HEK293 (cell line): Measurements from ENCODE around the gene PAXX.

Experiments
- CTCF ChIA-PET: fragments of 350-600 bp; formaldehyde crosslinking; extraction: SDS; loops from one replicate; lab custom pipeline; 2021; ENCODE audit warnings: antibody characterized with exemption; lab: Yijun Ruan, JAX
- POLR2A ChIA-PET: fragments of 300-600 bp; formaldehyde crosslinking; extraction: SDS; loops from one replicate; lab custom pipeline; 2020; ENCODE audit warnings: antibody characterized with exemption, inconsistent platforms; lab: Yijun Ruan, JAX
- H3K27ac ChIP-seq: fragments of 200-500 bp; sonication (Bioruptor generic); 2 replicates; pipeline ENCODE4 v1.5.1; 2014; ENCODE audit warnings: low read depth, low read length, control low read depth, inconsistent platforms; ENCODE audit errors: extremely low read depth
- H3K36me3 ChIP-seq, 2 experiments: fragments of 200-500 bp in 1 of 2; sonication (Bioruptor generic) in 1 of 2; 1 replicate in 1 of 2; 2 replicates in 1 of 2; pipeline ENCODE4 v1.5.1; 2014 to 2017; ENCODE audit warnings: inconsistent platforms in 2 of 2, low read length in 2 of 2; ENCODE audit not compliant: control insufficient read depth in 2 of 2, insufficient read depth in 1 of 2
- H3K4me1 ChIP-seq: fragments of 200-500 bp; sonication (Bioruptor generic); 2 replicates; pipeline ENCODE4 v1.5.1; 2014; ENCODE audit warnings: mild to moderate bottlenecking, low read length, inconsistent platforms; ENCODE audit not compliant: control insufficient read depth, insufficient read depth
- H3K4me3 ChIP-seq: 2 replicates; pipeline ENCODE4 v1.5.1; 2011; ENCODE audit warnings: low read depth, mild to moderate bottlenecking, control low read depth, low read length, moderate library complexity
- H3K9me3 ChIP-seq: fragments of 200-500 bp; sonication (Bioruptor generic); 2 replicates; pipeline ENCODE4 v1.5.1; 2014; ENCODE audit warnings: low read depth, low read length, inconsistent platforms; ENCODE audit not compliant: control insufficient read depth, insufficient read depth
- EGR2 ChIP-seq: fragments of 450-650 bp; formaldehyde crosslinking; IDR thresholded peaks from 2 replicates; pipeline ENCODE4 v1.5.1; 2016; ENCODE audit warnings: low read depth, missing biosample characterization, missing genetic modification characterization
- GLI4 ChIP-seq: fragments of 450-650 bp; formaldehyde crosslinking; IDR thresholded peaks from 2 replicates; pipeline ENCODE4 v1.5.1; 2016; ENCODE audit warnings: missing biosample characterization, missing genetic modification characterization
- SALL2 ChIP-seq: fragments of 450-650 bp; formaldehyde crosslinking; IDR thresholded peaks from 2 replicates; pipeline ENCODE4 v1.5.0; 2017; ENCODE audit warnings: missing biosample characterization, mild to moderate bottlenecking, missing genetic modification characterization, borderline replicate concordance
- SCRT2 ChIP-seq: fragments of 450-650 bp; formaldehyde crosslinking; IDR thresholded peaks from 2 replicates; pipeline ENCODE4 v1.5.1; 2016; ENCODE audit warnings: missing biosample characterization, missing genetic modification characterization
- WT1 ChIP-seq: fragments of 450-650 bp; formaldehyde crosslinking; IDR thresholded peaks from 2 replicates; pipeline ENCODE4 v1.5.1; 2016; ENCODE audit warnings: missing biosample characterization, missing genetic modification characterization
- ZBTB20 ChIP-seq: fragments of 450-650 bp; formaldehyde crosslinking; IDR thresholded peaks from 2 replicates; pipeline ENCODE4 v1.5.1; 2016; ENCODE audit warnings: missing biosample characterization, missing genetic modification characterization
- ZFHX2 ChIP-seq: fragments of 450-650 bp; formaldehyde crosslinking; conservative IDR thresholded peaks from 2 replicates; pipeline ENCODE4 v1.5.1; 2016; ENCODE audit warnings: missing biosample characterization, missing genetic modification characterization
- ZFP37 ChIP-seq: fragments of 450-650 bp; formaldehyde crosslinking; IDR thresholded peaks from 2 replicates; pipeline ENCODE4 v1.5.1; 2016; ENCODE audit warnings: missing biosample characterization, missing genetic modification characterization
- ZFP69B ChIP-seq: fragments of 450-650 bp; formaldehyde crosslinking; IDR thresholded peaks from 2 replicates; pipeline ENCODE4 v1.5.1; 2016; ENCODE audit warnings: missing biosample characterization, missing genetic modification characterization
- ZNF133 ChIP-seq: fragments of 450-650 bp; formaldehyde crosslinking; IDR thresholded peaks from 2 replicates; pipeline ENCODE4 v1.5.1; 2016; ENCODE audit warnings: missing biosample characterization, missing genetic modification characterization
- ZNF16 ChIP-seq: fragments of 450-650 bp; formaldehyde crosslinking; IDR thresholded peaks from 2 replicates; pipeline ENCODE4 v1.5.1; 2016; ENCODE audit warnings: low read depth, missing biosample characterization, missing genetic modification characterization
- ZNF214 ChIP-seq: fragments of 450-650 bp; formaldehyde crosslinking; IDR thresholded peaks from 2 replicates; pipeline ENCODE4 v1.5.1; 2017; ENCODE audit warnings: missing biosample characterization, mild to moderate bottlenecking, missing genetic modification characterization, borderline replicate concordance
- ZNF518A ChIP-seq: fragments of 450-650 bp; formaldehyde crosslinking; conservative IDR thresholded peaks from 2 replicates; pipeline ENCODE4 v1.5.1; 2016; ENCODE audit warnings: low read depth, missing biosample characterization, missing genetic modification characterization
- ZNF561 ChIP-seq: fragments of 450-650 bp; IDR thresholded peaks from 2 replicates; pipeline ENCODE4 v1.5.1; 2018; ENCODE audit warnings: missing biosample characterization, missing genetic modification characterization, borderline replicate concordance
- ZNF660 ChIP-seq: fragments of 450-650 bp; IDR thresholded peaks from 2 replicates; pipeline ENCODE4 v1.5.1; 2018; ENCODE audit warnings: missing biosample characterization, mild to moderate bottlenecking, missing genetic modification characterization
- TF ChIP-seq, protein P1 (sequence below): fragments of 450-650 bp; formaldehyde crosslinking; IDR thresholded peaks from 2 replicates; pipeline ENCODE4 v1.5.1; 2017; ENCODE audit warnings: missing biosample characterization, missing genetic modification characterization
- TF ChIP-seq, protein P2 (sequence below): fragments of 450-650 bp; formaldehyde crosslinking; IDR thresholded peaks from 2 replicates; pipeline ENCODE4 v1.5.1; 2016; ENCODE audit warnings: missing biosample characterization, missing genetic modification characterization
- TF ChIP-seq, protein P3 (sequence below): fragments of 450-650 bp; formaldehyde crosslinking; IDR thresholded peaks from 2 replicates; pipeline ENCODE4 v1.5.1; 2016; ENCODE audit warnings: missing biosample characterization, missing genetic modification characterization

Gene PAXX

DNA sequence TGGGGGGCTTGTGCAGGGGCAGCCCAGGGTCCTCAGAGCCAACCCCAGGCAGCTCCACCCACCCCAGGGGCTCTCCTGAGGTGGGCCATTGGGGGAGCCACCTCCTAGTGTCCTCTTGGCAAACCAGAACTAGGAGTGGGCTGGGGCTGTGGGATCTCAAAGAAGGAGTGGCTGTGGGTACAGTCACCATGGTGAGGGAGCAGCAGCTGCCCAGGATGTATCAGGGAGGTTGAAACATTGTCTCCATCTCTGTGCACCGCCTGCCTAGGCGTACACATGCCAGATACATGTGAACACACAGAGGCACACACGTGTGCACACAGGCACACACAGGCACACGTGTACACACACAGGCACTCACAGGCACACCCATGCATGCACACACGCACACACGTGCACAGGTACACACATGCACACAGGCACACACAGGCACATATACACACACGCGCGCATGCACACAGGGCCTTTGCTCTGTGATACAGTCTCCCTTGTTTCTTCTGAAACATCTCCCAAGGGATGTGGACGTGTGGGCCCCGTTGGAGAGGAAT is 29.4 kb upstream of the PAXX start:
- H3K4me3 ChIP-seq = no peak overlapping the region
- H3K9me3 ChIP-seq = no peaks in the 10 kb centered on the region
- H3K27ac ChIP-seq = no peak overlapping the region
- ChIA-PET CTCF (interaction anchor here (0.7 to 2.1 kb wide), 3 partner anchors 15 to 180 kb away, joined by 3 to 9 read pairs (median 3); no protein-coding TSS in a partner anchor), POLR2A (no interaction called here)
- no peaks in the 10 kb centered on the region for H3K4me1 ChIP-seq
- no peaks in the 10 kb centered on the region for H3K36me3 ChIP-seq
- TF ChIP-seq SALL2 (tag by site-specific recombination) (no peak), WT1 (tag by site-specific recombination) (no peak), EGR2 (0 out of 2 replicates have a peak, but pooled peaks have one; percentile 9), ZFP69B (tag by site-specific recombination) (peak; percentile 48; the same call in 1 of the 2 replicates), ZFHX2 (0 out of 2 replicates have a peak, but pooled peaks have one; percentile 7)
- TF ChIP-seq, protein P1, sequence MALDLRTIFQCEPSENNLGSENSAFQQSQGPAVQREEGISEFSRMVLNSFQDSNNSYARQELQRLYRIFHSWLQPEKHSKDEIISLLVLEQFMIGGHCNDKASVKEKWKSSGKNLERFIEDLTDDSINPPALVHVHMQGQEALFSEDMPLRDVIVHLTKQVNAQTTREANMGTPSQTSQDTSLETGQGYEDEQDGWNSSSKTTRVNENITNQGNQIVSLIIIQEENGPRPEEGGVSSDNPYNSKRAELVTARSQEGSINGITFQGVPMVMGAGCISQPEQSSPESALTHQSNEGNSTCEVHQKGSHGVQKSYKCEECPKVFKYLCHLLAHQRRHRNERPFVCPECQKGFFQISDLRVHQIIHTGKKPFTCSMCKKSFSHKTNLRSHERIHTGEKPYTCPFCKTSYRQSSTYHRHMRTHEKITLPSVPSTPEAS (tag by site-specific recombination) = peak; percentile 94

- H3K4me1 ChIP-seq = no peaks in the 10 kb centered on the region
- CTCF ChIA-PET = interaction anchor here (1.0 to 2.1 kb wide), 2 partner anchors 16 to 180 kb away, joined by 3 to 9 read pairs; no protein-coding TSS in a partner anchor
- H3K4me3 ChIP-seq = no peak overlapping the region
- TF ChIP-seq GLI4 (tag by site-specific recombination) (no peak), ZNF133 (no peak), ZNF561 (no peak), ZNF214 (tag by site-specific recombination) (no peak), SCRT2 (tag by site-specific recombination) (no peak), ZNF16 (tag by site-specific recombination) (no peak), ZNF660 (tag by site-specific recombination) (no peak), ZBTB20 (peak; percentile 52), ZNF518A (tag by site-specific recombination) (no peak), ZFP37 (no peak), ZFP69B (tag by site-specific recombination) (0 out of 2 replicates have a peak, but pooled peaks have one; percentile 0)
- TF ChIP-seq, protein P2, sequence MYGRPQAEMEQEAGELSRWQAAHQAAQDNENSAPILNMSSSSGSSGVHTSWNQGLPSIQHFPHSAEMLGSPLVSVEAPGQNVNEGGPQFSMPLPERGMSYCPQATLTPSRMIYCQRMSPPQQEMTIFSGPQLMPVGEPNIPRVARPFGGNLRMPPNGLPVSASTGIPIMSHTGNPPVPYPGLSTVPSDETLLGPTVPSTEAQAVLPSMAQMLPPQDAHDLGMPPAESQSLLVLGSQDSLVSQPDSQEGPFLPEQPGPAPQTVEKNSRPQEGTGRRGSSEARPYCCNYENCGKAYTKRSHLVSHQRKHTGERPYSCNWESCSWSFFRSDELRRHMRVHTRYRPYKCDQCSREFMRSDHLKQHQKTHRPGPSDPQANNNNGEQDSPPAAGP (tag by site-specific recombination) = no peak
- TF ChIP-seq, protein P3, sequence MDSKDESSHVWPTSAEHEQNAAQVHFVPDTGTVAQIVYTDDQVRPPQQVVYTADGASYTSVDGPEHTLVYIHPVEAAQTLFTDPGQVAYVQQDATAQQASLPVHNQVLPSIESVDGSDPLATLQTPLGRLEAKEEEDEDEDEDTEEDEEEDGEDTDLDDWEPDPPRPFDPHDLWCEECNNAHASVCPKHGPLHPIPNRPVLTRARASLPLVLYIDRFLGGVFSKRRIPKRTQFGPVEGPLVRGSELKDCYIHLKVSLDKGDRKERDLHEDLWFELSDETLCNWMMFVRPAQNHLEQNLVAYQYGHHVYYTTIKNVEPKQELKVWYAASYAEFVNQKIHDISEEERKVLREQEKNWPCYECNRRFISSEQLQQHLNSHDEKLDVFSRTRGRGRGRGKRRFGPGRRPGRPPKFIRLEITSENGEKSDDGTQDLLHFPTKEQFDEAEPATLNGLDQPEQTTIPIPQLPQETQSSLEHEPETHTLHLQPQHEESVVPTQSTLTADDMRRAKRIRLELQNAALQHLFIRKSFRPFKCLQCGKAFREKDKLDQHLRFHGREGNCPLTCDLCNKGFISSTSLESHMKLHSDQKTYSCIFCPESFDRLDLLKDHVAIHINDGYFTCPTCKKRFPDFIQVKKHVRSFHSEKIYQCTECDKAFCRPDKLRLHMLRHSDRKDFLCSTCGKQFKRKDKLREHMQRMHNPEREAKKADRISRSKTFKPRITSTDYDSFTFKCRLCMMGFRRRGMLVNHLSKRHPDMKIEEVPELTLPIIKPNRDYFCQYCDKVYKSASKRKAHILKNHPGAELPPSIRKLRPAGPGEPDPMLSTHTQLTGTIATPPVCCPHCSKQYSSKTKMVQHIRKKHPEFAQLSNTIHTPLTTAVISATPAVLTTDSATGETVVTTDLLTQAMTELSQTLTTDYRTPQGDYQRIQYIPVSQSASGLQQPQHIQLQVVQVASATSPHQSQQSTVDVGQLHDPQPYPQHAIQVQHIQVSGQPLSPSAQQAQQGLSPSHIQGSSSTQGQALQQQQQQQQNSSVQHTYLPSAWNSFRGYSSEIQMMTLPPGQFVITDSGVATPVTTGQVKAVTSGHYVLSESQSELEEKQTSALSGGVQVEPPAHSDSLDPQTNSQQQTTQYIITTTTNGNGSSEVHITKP (tag by site-specific recombination) = no peak
- POLR2A ChIA-PET = no interaction called here
- no peak overlapping the region for H3K27ac ChIP-seq
- no peaks in the 10 kb centered on the region for H3K9me3 ChIP-seq
- H3K36me3 ChIP-seq = no peaks in the 10 kb centered on the region
Measured at GRCh38 chr9:136963341-136963740, 28.9 kb upstream of the PAXX start.
